CD14-positive monocyte (primary cell): Measurements from ENCODE around the gene LRFN3. TPM values are rescaled to one million over a fixed set of nuclear protein-coding genes. Genes with fewer than 3 reads are reported as not detected.

ENCODE experiments used
- DNase-seq, 3 donors: peaks; one replicate each; pipeline ENCODE4 v3.0.0-alpha.2; 2011 to 2022
- H2AFZ ChIP-seq: 2 replicates; pipeline ENCODE4 v1.6.0; 2012; ENCODE audit warnings: mild to moderate bottlenecking, low read depth, low read length, inconsistent platforms; ENCODE audit not compliant: insufficient read depth, poor library complexity, severe bottlenecking
- H3K27ac ChIP-seq, 2 donors: 1 replicate in 1 of 2; 2 replicates in 1 of 2; pipeline ENCODE4 v1.5.1; 2012 to 2013; ENCODE audit warnings: low read length in 2 of 2, control low read depth in 1 of 2, inconsistent platforms in 1 of 2, low read depth in 1 of 2, mild to moderate bottlenecking in 1 of 2
- H3K27me3 ChIP-seq, 2 donors: one replicate each; pipeline versions ENCODE4 v1.6.0 to v1.6.1; 2011 to 2013; ENCODE audit warnings: low read length in 2 of 2; ENCODE audit not compliant: control insufficient read depth in 2 of 2, insufficient read depth in 2 of 2
- H3K36me3 ChIP-seq, 2 donors: replicated peaks in 1 of 2; 1 replicate in 1 of 2; 2 replicates in 1 of 2; pipeline versions ENCODE4 v1.5.1 to v1.6.1; 2012 to 2013; ENCODE audit warnings: low read length in 2 of 2, control low read depth in 1 of 2, inconsistent platforms in 1 of 2, mild to moderate bottlenecking in 1 of 2; ENCODE audit not compliant: insufficient read depth in 2 of 2, control insufficient read depth in 1 of 2
- H3K4me1 ChIP-seq, 2 donors: 1 replicate in 1 of 2; 2 replicates in 1 of 2; pipeline versions ENCODE4 v1.5.1 to v1.6.1; 2012 to 2013; ENCODE audit warnings: low read length in 2 of 2, control low read depth in 1 of 2, inconsistent platforms in 1 of 2, mild to moderate bottlenecking in 1 of 2, moderate library complexity in 1 of 2; ENCODE audit not compliant: insufficient read depth in 2 of 2, control insufficient read depth in 1 of 2
- H3K4me2 ChIP-seq: replicated peaks from 2 replicates; pipeline ENCODE3; 2012; ENCODE audit warnings: low read length, moderate library complexity, mild to moderate bottlenecking; ENCODE audit not compliant: poor library complexity, severe bottlenecking; ENCODE audit errors: extremely low read depth
- H3K4me3 ChIP-seq, 3 experiments: fragments of 200-600 bp in 1 of 3; sonication (generic) in 1 of 3; replicated peaks in 1 of 3; 1 replicate in 2 of 3; 2 replicates in 1 of 3; pipeline ENCODE4 v1.5.1; 2011 to 2013; ENCODE audit warnings: low read length in 3 of 3, mild to moderate bottlenecking in 3 of 3, control low read depth in 2 of 3, low read depth in 2 of 3, inconsistent platforms in 1 of 3, moderate library complexity in 1 of 3
- H3K79me2 ChIP-seq: 2 replicates; pipeline ENCODE4 v1.6.0; 2012; ENCODE audit warnings: mild to moderate bottlenecking, control low read depth, inconsistent platforms, low read length, moderate library complexity; ENCODE audit not compliant: insufficient read depth
- H3K9ac ChIP-seq: 2 replicates; pipeline ENCODE4 v1.6.0; 2017; ENCODE audit warnings: low read length, mild to moderate bottlenecking; ENCODE audit not compliant: insufficient read depth, poor library complexity, severe bottlenecking
- H3K9me3 ChIP-seq, 2 donors: replicated peaks in 1 of 2; 1 replicate in 1 of 2; 2 replicates in 1 of 2; pipeline versions ENCODE4 v1.5.1 to v1.6.1; 2012 to 2013; ENCODE audit warnings: low read length in 2 of 2, control low read depth in 1 of 2; ENCODE audit not compliant: control insufficient read depth in 1 of 2, insufficient read depth in 1 of 2
- H4K20me1 ChIP-seq: 2 replicates; pipeline ENCODE4 v1.6.0; 2012; ENCODE audit warnings: mild to moderate bottlenecking, low read length, control low read depth, moderate library complexity; ENCODE audit not compliant: insufficient read depth
- H3K27ac Mint-ChIP-seq, 7 donors: one replicate each; pipeline ENCODE4 v1.8.0; 2020; ENCODE audit warnings: mild to moderate bottlenecking in 7 of 7, mixed read lengths in 7 of 7, moderate library complexity in 6 of 7, inconsistent platforms in 2 of 7
- H3K27me3 Mint-ChIP-seq, 3 donors: one replicate each; pipeline ENCODE4 v1.8.0; 2021 to 2022; ENCODE audit warnings: low read depth in 3 of 3, mild to moderate bottlenecking in 3 of 3, mixed read lengths in 3 of 3, moderate library complexity in 3 of 3, inconsistent platforms in 1 of 3
- H3K36me3 Mint-ChIP-seq, 2 donors: one replicate each; pipeline ENCODE4 v1.8.0; 2020; ENCODE audit warnings: mixed read lengths in 2 of 2, inconsistent platforms in 1 of 2, mild to moderate bottlenecking in 1 of 2
- H3K4me1 Mint-ChIP-seq: one replicate; pipeline ENCODE4 v1.8.0; 2020; ENCODE audit warnings: mild to moderate bottlenecking, mixed read lengths
- H3K4me3 Mint-ChIP-seq, 2 donors: one replicate each; pipeline ENCODE4 v1.8.0; 2020; ENCODE audit warnings: mild to moderate bottlenecking in 2 of 2, mixed read lengths in 2 of 2, moderate library complexity in 1 of 2
- H3K9me3 Mint-ChIP-seq, 7 donors: one replicate each; pipeline ENCODE4 v1.8.0; 2020 to 2022; ENCODE audit warnings: mixed read lengths in 7 of 7, mild to moderate bottlenecking in 6 of 7, moderate library complexity in 6 of 7, inconsistent platforms in 2 of 7
- WGBS: methylation state at CpG from one replicate; pipeline ENCODE4 v1.1.5; 2013; ENCODE audit warnings: missing lambda C conversion rate; ENCODE audit not compliant: insufficient coverage; 5-methylcytosine and 5-hydroxymethylcytosine counted together
- intact Hi-C, 2 donors: fragments of 100-400 bp; cut with micrococcal nuclease; formaldehyde crosslinking; loops; one replicate each; pipeline versions ENCODE4 v1.15.0 to v1.15.1; 2023
- polyA plus RNA-seq, 3 donors: library from polyadenylated mRNA; depleted of rRNA in 1 of 3; unstranded in 2 of 3; stranded (reverse) in 1 of 3; fragments of 300-500 nt in 2 of 3; fragments of >200 nt in 1 of 3; fragmentation: Illumina TruSeq in 2 of 3; gene quantifications; 1 replicate in 2 of 3; 2 replicates in 1 of 3; pipeline ENCODE4 v1.2.3, GENCODE V29; 2012 to 2021
- TF ChIP-seq, protein P1 (sequence below): fragments of 200-600 bp; IDR thresholded peaks from one replicate; pipeline ENCODE4 v1.8.0; 2022; ENCODE audit warnings: antibody characterized with exemption, mild to moderate bottlenecking

Gene LRFN3
- polyA plus RNA-seq, 3 donors = 0.04 TPM; not detected in 2

- Mint-ChIP-seq H3K27ac (no peak overlapping the region), H3K4me3 (no peak overlapping the region), H3K4me1 (peaks cover under 1% of the 10 kb centered on the region), H3K9me3 (no peaks in the 10 kb centered on the region), H3K27me3 (peaks cover 14 to 20% (median 18%) of the 10 kb centered on the region in 3 donors), H3K36me3 (no peaks in the 10 kb centered on the region)
- Histone ChIP-seq H3K4me2 (no peak overlapping the region), H3K4me3 (no peak overlapping the region), H3K4me1 (no peaks in the 10 kb centered on the region), H3K36me3 (no peaks in the 10 kb centered on the region), H3K79me2 (no peaks in the 10 kb centered on the region), H3K9ac (no peak overlapping the region), H3K27me3 (peaks cover under 1 to 12% of the 10 kb centered on the region in 2 donors), H4K20me1 (no peaks in the 10 kb centered on the region), H3K9me3 (no peaks in the 10 kb centered on the region), H3K27ac (no peak overlapping the region), H2AFZ (no peak overlapping the region)
- TF ChIP-seq, protein P1, sequence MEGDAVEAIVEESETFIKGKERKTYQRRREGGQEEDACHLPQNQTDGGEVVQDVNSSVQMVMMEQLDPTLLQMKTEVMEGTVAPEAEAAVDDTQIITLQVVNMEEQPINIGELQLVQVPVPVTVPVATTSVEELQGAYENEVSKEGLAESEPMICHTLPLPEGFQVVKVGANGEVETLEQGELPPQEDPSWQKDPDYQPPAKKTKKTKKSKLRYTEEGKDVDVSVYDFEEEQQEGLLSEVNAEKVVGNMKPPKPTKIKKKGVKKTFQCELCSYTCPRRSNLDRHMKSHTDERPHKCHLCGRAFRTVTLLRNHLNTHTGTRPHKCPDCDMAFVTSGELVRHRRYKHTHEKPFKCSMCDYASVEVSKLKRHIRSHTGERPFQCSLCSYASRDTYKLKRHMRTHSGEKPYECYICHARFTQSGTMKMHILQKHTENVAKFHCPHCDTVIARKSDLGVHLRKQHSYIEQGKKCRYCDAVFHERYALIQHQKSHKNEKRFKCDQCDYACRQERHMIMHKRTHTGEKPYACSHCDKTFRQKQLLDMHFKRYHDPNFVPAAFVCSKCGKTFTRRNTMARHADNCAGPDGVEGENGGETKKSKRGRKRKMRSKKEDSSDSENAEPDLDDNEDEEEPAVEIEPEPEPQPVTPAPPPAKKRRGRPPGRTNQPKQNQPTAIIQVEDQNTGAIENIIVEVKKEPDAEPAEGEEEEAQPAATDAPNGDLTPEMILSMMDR = no peak
- WGBS = 97% methylated on average over 3 of the region's 3 CpGs
- intact Hi-C loops = no loop called here
- DNase-seq = no peak
Measured at GRCh38 chr19:35942235-35942634, 6.1 kb downstream of the LRFN3 start.

DNA sequence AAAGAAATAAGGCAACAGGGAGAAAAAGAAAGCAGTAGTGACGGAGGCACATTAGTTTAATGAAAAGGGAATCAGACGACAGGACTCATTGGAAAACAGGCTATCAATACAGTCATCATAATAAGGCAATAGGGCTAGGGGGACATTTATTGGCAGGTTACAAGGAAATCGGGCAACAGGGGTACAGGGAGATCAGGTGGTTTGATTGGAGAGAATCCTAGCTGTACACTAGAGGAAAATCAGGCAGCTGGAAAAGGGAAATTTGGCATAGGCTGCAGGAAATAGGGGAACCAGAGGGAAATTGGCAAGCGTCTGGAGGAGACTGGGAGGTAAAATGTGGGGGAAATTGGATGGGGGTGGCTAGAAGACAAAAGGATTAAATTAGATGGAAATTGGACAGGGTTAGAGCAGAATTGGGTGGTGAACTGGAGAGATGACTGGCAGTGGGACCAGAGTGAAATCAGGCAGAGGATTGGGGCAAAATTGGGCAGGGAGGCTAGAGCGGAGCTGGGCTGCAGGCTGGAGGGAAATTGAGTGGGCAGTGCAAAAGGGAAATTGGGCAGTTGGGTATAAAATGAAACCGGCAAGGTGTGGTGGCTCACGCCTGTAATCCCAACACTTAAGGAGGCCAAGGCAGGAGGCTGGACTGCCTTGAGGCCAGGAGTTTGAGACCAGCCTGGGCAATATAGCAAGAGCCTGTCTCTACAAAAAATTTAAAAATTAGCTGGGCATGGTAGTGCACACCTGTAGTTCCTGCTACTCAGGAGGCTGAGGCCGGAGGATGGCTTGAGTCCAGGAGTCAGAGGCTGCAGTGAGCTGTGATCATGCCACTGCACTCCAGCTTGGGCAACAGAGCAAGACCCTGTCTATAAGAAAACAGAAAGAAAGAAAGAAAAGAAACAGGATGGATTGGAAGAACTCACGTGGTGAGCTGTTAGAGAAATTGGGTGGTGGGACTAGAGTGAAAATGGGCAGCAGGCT is 7.4 kb downstream of the LRFN3 start:
- Mint-ChIP-seq H3K27ac (no peak overlapping the region), H3K36me3 (no peaks in the 10 kb centered on the region), H3K4me3 (no peak overlapping the region), H3K27me3 (peaks cover 5 to 12% (median 7%) of the 10 kb centered on the region in 3 donors), H3K4me1 (peaks cover 5% of the 10 kb centered on the region), H3K9me3 (peaks cover 0 to 2% (median 0%) of the 10 kb centered on the region in 7 donors)
- no peak for DNase-seq
- H3K9ac ChIP-seq = no peak overlapping the region
- H3K27ac ChIP-seq = no peak overlapping the region
- no peaks in the 10 kb centered on the region for H3K4me1 ChIP-seq
- TF ChIP-seq, protein P1 = no peak
- whole genome bisulfite sequencing = 90% methylated on average over 7 of the region's 9 CpGs
- no peak overlapping the region for H3K4me2 ChIP-seq
- no peaks in the 10 kb centered on the region for H3K27me3 ChIP-seq
- no peaks in the 10 kb centered on the region for H4K20me1 ChIP-seq
- no peaks in the 10 kb centered on the region for H3K36me3 ChIP-seq
- intact Hi-C loops = no loop called here
- H2AFZ ChIP-seq = no peak overlapping the region
- no peak overlapping the region for H3K4me3 ChIP-seq
- no peaks in the 10 kb centered on the region for H3K79me2 ChIP-seq
- no peaks in the 10 kb centered on the region for H3K9me3 ChIP-seq
